Sciatic nerve (tissue), 2 donors: ENCODE results near the gene TENM4. TPM values are rescaled to one million over a fixed set of nuclear protein-coding genes. Genes with fewer than 3 reads are reported as not detected.

ENCODE experiments used
- ATAC-seq: fragments of 200-7000 bp; cut with Tn5 transposase; one replicate; pipeline ENCODE4 v1.9.1; 2020; ENCODE audit warnings: mild to moderate bottlenecking, moderate library complexity
- DNase-seq: peaks from one replicate; pipeline ENCODE4 v3.0.0-alpha.2; 2020; ENCODE audit warnings: low spot score
- intact Hi-C: fragments of 100-400 bp; cut with DNase I; formaldehyde crosslinking; loops from one replicate; pipeline ENCODE4 v1.14.2; 2022
- total RNA-seq: library from RNA; stranded (reverse); fragmentation: NEBNext Ultra II Directional; extraction: Animal tissue kit (Norgen Biotek cat#: 25700); gene quantifications from one replicate; pipeline ENCODE4 v1.2.1, GENCODE V29; 2021
- donor health status: DM: no; HTN: no; CAD: no.
- donor health status: DM: no; HTN: no; CAD: no.

Gene TENM4
- total RNA-seq, 1 donor from 2014 or later, result 16.5 TPM

DNA sequence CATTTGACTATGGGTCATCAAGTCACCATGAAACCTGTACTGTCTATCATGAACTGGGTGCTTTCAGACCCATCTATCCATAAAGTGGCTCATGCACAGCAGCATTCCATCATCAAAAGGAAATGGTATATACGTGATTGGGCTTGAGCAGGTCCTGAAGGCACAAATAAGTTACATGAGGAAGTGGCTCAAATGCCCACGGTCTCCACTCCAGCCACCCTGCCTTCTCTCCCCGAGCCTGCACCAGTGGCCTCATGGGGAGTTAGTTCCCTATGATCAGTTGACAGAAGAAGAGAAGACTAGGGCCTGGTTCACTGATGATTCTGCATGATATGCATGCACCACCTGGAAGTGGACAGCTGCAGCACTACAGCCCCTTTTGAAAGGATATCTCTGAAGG, 312.5 kb downstream of the TENM4 start:
- no peak for DNase-seq
- intact Hi-C loops, result no loop called here

DNA sequence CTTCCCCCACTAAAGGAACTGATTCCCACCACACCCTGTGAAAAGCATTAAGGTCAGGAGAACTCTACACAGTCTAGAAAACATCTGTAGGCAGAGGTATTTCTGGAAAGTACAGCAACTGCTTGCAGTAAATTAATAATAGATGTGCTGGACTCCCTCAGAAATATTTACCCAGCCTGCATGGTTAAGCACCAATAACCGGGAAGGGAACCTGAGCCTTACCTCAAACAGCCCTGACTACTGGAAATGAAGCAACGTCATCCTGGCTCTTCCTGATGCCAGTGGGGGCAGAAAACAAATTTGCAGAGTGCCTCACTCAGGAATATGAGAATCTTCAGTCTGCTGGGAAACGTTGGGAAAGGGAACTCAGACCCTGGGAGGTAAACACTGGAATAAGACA, 318.1 kb downstream of the TENM4 start:
- no peak for DNase-seq
- no peak for ATAC-seq
- intact Hi-C loops, result no loop called here

More for the DNA sequence above, 312.5 kb downstream of the TENM4 start:
- ATAC-seq, result no peak

DNA sequence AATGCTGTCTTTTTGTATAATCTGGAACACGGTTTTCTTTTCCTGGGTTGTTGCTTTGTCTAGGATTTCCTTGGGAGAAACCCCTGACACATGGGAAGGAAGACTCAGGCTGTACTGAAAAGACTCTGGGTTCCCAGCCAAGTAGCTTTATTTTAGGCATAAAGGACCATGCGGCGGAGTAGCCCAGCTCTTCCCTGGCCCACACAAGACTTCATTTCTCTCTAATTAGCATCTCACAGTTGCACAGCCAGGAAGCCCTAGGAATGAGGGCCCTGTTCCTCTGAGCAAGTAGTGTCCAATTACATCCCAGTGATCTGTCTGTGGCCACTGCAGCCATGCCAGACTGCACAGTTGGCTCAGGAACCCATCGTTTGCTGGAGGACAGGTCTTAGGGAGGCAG, 319.5 kb downstream of the TENM4 start:
- intact Hi-C loops, result no loop called here
- no peak for ATAC-seq
- DNase-seq, result no peak

DNA sequence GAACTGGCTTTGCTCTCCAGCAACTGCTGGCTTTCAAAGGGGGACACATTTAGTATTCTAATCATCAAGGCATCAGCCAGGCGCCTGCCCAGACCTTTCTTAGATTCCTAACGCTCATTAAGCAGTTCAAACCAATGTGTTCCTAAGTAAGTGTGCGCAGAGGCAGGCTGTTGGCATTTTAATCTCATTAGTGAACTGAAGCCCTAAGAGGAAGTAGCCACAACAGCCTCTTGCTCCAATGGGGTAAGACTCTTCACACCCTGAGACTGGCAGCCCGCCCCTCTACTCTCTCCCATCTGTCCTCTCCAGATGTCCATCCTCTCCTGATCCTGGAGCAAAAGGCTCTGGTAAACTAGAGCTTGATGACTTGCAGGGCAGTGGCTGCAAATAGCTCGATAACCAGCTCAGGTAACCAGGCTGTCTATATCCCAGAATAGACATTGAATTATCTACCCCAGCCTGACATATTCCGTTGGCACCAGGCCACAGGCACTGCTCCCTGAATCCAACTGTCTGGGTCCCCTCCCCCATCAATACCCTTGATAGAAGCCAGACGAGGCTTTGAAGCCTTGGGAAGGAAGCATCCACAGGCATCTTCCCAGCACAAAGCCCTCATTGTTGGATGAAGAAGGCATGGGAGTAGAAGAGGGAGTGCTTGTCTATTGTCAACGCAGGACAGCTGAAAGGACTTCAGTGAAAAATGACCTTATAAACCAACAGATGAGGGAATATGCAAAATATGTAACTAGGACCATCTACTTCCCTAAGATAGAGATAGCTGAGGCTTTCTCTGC, 321.1 kb downstream of the TENM4 start:
- peak; percentile 94 for ATAC-seq
- no peak for DNase-seq
- intact Hi-C loops, result no loop called here

DNA sequence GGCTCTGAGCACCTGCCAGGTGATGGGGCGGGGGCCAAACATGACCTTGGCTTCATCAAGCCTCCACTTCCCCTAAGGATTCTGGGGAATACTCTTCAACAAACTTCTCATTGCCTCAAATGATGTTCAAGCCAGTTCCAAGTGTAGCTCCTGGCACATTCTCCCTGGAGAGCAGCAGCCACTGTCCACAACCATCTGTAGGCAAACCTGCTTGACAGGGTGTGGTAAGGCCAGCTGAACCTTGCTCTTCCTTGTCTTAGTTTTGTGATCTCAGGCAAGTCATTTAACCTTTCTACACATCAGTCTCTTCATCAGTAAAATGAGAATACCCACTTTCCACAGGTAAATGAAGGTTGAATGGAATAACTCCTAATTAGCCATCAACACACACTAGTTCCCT, 323.3 kb downstream of the TENM4 start:
- intact Hi-C loops, result no loop called here
- ATAC-seq, result no peak
- no peak for DNase-seq

DNA sequence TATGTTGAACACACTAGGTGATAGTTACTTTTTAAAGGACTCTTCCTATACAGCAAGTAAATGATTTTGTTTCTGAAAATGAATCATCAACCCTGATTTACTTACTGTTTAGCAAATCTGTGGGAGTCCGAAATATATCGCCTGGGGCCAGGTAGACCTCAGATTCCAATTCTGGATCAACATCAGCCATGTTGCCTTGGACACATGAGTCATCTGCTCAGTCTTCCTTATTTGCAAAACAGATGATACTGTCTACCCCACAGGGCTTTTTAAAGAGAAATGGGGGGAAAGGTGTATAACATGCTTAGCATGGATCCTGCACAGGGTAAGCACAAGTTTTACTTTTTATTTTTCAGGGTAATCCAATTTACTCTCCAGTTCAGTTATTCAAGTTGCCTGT, 324.2 kb downstream of the TENM4 start:
- DNase-seq, result no peak
- intact Hi-C loops, result no loop called here
- ATAC-seq, result no peak

DNA sequence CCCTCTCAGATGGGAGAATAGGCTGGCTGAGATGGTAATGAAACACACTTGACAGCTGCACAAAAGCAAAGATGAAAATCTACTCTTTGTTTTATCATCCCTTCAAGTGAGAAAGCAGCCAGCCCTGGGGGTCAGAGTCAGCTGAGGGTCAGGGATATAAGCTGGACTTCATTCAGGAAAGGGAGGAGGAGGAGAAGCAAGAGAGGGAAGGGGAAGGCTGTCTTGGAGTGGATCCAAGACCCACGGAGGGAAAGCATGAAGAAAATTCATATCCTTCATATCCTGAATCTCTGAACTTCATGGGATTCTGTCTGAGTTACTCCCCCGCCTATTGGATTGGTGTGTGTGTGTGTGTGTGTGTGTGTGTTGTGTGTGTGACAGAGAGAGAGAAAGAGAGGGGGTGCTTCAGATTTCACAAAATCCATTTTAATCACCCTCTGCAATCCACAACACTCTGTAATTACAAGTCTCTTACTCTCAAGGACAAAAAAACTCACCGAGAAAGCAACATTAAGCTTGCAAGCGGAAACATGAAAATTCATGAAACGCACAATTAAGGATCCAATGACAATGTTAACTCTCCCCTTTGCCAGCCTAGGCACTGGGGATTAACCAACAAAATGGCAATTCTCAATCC, 327.7 kb downstream of the TENM4 start:
- ATAC-seq (no peak), DNase-seq (no peak)
- intact Hi-C loops, result no loop called here

DNA sequence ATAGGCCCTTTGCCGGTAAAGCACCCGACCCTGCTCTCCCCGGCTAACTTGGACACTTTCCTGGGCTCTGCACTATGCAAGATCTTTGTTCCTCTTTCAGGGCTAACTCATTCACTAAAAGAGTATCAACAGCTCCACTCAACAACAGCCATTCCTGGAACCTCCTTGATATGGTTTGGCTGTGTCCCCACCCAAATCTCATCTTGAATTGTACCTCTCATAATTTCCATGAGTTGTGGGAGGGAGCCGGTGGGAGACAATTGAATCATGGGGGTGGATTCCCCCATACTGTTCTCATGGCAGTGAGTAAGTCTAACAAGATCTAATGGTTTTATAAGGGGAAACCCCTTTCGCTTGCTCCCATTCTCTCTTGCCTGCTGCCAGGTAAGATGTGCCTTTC, 330.0 kb downstream of the TENM4 start:
- intact Hi-C loops, result no loop called here
- ATAC-seq, result no peak

DNA sequence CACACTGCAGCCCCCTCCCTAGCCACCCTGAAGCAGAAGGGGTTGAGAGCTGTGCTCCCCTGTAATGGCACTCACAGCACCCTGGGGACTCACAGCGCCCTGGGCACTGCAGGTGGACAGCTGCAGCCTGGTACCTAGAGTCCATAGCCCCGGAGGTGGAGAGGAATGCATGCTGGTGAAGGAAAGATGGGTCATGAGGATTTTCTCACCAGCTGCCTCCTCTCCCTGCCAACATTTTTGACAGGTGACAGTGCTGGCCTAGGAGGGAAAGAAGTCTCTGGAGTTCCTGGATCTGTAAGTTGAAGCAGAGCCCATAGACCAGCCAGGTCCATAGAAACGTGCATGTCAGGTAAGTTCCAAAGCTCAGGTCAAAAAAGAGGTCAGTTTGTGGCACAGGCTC, 330.5 kb downstream of the TENM4 start:
- no peak for ATAC-seq
- no peak for DNase-seq
- intact Hi-C loops, result no loop called here

More for the DNA sequence above, 330.0 kb downstream of the TENM4 start:
- DNase-seq, result no peak

DNA sequence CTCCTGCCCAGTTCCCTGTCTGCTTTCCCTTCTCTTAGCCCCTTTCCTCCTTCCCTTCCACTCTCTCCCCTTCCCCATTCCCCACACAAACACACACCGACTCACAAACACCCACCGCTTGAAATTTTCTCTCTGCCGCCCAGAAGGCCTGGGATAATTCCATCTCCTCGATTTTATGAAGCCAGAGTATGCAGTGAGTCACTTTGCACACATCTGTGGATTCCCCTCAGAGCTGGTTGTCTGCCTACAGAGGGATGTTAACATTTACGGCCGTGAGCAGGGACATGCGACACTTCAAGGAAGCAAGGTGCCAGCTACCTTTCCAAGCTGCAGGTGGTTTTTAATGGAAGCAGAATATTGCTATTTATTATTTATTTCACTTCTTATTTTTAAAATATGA, 332.0 kb downstream of the TENM4 start:
- ATAC-seq (no peak), DNase-seq (no peak)
- intact Hi-C loops, result no loop called here

DNA sequence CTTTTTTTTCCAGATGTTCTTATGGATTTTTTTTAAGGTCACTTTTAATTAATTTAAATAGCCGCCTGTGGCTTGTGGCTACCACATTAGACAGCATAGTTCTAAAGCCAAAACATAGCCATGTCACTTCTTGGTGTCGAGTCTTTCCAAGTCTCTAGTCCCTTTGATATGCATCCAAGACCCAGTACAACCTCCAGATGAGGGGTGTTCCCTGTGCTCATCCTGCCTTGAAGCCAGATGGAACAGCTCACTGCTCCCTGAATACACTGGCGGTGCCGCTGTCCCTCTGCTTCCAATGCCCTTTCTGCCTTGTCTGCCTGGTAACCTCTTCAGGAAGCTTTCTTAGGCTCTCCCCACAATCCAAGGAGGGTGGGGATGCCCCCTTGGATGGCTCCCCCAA, 338.0 kb downstream of the TENM4 start:
- intact Hi-C loops, result no loop called here
- ATAC-seq (no peak), DNase-seq (no peak)

DNA sequence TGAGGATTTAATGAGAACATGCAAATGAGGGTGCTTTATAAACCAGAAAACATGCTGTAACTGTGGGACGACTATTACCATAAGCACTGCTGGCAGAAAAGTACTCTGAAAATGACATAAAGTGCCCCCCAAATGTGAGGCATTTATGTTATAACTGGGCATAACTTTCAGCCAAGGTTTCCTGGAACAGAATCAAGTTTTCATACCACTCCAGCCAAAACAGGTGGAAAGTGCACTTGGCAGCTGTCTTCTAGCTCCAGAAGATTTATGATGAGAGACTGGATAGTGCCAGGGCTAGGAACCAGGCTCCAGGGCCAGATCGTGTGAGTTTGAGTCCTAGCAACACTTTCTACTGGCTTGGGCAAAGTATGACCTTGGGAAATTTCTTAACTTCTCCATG, 339.2 kb downstream of the TENM4 start:
- DNase-seq, result no peak
- no peak for ATAC-seq
- intact Hi-C loops, result no loop called here

DNA sequence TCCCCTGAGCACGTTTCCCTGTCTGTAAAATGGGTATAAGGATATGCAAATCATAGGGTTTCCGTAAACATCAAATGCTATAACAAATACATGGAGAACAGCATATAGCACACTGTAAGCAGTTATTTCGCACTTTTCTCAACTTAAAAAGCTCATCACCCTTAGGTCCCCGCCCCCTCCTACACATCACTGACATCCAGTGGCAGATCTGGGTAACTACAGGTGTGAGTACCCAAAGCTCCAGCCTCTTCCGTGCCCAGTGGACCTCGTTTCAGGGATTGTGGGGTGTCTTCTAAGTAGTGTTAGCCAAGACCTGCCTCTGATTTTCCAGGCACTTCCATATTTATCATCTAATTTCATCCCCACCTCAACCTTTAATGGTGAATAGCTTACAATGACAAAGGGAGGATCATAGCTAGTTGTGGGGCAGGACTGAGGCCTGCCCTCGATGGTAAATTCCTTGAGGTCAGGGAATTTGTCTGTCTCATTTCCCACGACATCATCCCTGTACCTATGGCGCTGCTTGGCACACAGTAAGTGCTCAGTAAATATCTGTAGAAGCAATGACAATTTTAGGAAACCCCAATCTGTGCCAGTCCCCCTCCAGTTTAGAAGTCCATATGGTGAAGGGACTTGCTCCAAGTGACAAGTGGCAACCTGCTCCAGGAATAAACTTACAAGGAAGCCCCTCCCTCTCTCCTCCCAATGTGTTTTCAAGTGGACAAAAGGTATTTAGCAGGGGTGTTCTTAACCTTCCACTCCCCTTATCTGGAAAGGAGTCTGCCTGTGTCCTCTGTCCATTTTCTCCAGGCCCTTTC, 340.5 kb downstream of the TENM4 start:
- intact Hi-C loops, result no loop called here
- DNase-seq (no peak), ATAC-seq (peak; percentile 58)

DNA sequence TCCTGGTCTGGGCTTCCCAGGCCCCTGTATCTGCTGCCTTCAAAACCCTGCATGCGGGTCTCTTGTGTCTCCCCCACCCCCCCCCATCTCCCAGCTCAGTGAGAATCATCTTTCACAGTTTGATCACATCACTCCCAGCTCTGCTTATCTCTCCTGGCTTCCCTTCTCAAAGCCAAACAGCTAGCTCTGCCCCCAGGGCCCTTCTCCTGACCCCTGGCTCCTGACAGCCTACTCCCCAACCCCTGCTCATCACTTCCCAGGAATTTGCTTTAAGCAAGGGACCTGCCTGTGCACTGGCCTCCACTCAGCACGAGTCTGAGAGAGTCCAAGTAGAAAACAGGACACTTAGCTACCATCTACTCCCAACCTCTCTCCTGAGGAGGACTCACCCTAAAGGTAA, 342.7 kb downstream of the TENM4 start:
- DNase-seq (no peak), ATAC-seq (no peak)
- intact Hi-C loops, result no loop called here

DNA sequence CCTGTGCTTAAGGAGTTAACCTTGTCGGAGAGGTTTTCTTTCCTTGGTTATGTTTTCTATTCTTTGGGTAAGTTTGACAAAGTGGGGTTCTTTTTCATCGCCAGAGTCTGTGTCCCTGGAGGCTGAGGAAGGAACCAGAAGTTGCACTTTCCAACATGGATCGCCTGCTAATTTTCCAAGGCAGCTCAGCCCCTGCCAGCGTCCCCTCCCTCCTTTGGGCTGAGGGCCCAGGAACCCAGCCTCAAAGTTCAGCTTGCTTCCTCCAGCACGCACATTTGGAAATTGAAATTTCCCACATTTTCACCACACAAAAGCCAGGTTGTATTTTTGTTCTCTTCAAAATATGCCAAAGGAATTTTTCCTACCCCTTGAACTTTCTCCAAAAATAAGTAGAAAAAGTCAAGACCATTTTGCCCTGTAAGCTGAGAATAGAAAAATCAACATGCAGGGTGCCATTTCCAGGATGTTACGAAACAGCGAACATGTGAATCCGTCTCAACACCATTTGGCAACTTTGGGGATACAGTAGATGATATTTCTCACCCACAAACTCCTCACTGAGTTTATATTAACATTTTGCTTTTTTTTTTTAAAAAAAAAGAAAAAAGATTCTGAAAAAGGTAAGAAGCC, 343.5 kb downstream of the TENM4 start:
- ATAC-seq (peak; percentile 75), DNase-seq (peak; percentile 69)
- intact Hi-C loops, result no loop called here

DNA sequence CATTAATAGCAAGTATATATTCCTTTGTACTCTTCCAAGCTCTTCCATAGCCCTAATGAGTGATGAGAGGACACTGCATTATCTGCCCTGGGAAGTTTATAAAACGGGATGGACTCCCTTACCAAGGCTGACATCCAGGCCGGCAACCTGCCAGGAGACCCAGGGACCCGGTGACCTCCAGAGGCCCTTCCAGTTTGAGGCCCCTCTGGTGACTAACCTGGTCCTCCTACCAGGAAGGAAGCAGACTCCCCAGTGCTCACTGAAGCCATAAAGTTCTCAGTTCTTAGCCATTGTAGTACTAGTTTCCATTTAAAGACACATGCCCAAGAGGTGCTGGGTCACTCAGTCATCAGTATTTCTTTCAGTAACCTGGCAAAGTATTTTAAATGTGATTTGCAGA, 345.4 kb downstream of the TENM4 start:
- no peak for ATAC-seq
- no peak for DNase-seq
- intact Hi-C loops, result no loop called here

DNA sequence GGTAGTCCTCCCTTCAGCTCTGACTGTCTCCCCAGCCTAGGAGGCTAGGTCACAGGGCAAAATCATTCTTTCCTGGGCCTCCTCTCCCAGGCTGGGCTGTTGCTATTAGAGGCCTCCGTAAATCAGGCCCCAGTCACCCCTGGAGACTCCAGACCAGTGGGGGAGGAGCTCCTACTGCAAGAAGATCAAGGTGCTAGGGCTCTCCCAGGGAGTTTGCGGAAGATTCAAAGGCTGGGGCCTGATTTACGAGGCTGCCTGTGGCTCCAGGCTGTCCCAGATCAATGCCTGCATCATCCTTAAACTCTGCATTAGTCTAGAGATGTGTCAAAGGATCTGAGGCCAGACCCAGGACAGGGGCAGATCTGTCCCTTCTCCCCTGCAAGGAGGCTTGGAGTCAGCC, 346.2 kb downstream of the TENM4 start:
- DNase-seq (no peak), ATAC-seq (no peak)
- intact Hi-C loops, result no loop called here

DNA sequence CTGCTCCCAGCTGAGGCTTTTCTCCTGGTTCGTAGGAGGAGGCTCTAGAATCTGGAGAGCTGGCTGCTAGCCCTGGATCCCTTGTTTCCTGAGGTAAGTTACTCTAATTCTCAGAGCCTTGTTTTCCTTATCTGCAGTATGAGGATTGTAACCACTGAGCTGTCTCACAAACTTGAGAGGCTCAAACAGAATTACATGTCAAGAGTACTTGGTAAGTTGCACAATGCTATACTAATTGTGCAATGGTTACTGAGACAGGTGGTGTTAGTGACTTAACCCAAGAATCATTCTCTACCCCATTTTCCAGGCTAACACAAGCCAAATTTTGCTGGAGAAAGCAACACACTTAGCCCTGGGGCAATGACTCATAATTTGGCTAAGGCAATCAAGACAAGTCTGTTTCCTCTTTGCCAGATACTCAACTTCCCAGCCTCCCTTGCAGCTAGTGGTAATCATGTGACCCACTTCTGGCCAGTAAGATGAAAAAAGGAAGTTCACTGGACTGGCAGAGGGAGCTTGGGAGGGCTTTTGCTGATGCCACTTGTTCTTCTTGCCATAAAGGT, 348.0 kb downstream of the TENM4 start:
- ATAC-seq (peak; percentile 87), DNase-seq (no peak)
- intact Hi-C loops, result no loop called here

DNA sequence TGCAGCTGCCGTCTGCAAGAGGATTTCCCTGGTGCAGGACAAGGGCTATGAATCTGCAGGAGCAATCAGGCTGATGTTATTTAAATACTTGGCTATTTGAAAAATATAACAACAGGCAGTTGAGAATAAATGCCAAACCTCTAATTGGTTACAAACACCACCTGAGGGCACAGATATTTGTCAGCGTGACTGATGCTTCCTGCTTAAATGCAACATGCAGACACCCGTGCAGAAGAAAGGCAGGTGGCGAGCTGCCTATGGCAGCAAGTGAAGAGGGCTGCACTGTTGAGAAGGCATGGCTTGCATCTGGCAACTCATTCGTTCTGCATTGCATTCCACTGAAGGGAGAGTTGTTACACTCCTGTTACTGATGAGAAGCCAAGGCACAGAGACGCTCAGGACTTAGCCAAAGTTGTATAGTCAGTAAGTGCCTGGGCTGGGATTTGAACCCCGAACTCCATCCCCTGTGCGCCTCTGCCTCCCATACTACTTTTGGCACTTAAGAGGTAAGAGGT, 350.6 kb downstream of the TENM4 start:
- intact Hi-C loops, result no loop called here
- ATAC-seq, result no peak
- DNase-seq, result no peak
